ENCODE data around the gene DCLRE1B.

The DCLRE1B gene

DNA sequence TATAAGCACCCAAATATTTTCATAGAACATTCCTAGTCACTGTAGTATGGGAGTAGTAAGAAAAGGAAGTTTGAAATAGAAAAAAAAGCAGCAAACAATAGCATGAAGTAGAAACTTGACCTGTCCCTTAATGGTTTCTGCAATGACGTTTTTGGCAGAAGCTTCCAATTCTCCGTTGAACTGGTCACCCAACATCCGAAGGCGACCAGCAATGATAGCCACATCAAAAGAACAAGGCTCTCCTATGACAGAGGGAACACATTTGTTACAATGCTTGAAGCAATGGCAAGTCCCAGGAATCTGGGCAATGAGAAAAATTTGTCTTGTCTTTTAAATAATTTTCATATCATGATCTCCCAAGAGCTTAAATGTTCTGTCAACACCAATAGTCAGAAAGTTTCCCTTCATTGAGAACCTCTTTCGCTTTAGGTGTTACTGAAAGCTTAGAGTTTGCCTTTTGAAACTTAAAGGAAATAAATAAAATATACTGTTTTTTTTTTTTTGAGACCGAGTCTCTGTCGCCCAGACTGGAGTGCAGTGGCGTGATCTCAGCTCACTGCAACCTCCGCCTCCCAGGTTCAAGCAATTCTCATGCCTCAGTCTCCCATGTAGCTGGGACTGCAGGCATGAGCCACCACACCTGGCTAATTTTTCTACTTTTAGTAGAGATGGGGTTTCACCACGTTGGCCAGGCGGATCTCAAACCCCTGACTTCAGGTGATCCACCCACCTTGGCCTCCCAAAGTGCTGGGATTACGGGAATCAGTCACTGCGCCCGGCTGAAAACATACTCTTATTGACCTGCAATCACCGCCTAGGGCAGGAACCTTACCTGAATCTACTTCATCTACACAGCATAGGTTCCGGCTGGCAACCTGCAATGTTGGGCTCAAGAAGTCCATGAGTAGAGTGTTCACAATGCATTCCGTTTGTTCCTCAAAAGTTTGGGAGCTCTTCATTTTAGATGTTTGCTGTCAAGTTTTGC lies 18.4 kb upstream of the DCLRE1B start:
- Histone ChIP-seq H3K4me1 (ENCODE audit: insufficient read depth, low read length, poor library complexity, severe bottlenecking) (peaks cover 3% of the 10 kb centered on the region), H3F3A (ENCODE audit: low read depth) (no peaks in the 10 kb centered on the region), H3K27me3 (ENCODE audit: insufficient read depth, low read length, poor library complexity, severe bottlenecking) (no peaks in the 10 kb centered on the region), H3K36me3 (ENCODE audit: insufficient read depth, low read length) (no peaks in the 10 kb centered on the region), H2AFZ (ENCODE audit: low read length) (no peak overlapping the region), H4K20me1 (ENCODE audit: insufficient read depth, low read length, poor library complexity, severe bottlenecking) (no peaks in the 10 kb centered on the region), H3K79me2 (ENCODE audit: insufficient read depth, low read length) (no peaks in the 10 kb centered on the region), H3K4me2 (ENCODE audit: low read depth, low read length, poor library complexity, severe bottlenecking) (no peak overlapping the region), H3K4me3 (ENCODE audit: low read length, poor library complexity, severe bottlenecking) (no peak overlapping the region), H3K9me2 (replicated peaks; ENCODE audit: low read depth, low read length) (no peaks in the 10 kb centered on the region), H3K9ac (ENCODE audit: low read depth, low read length, poor library complexity, severe bottlenecking) (no peak overlapping the region), H3K9me3 (ENCODE audit: insufficient read depth, low read depth, low read length) (no peaks in the 10 kb centered on the region)
- TF ChIP-seq EZH2phosphoT487 (IDR thresholded peaks at IDR 0.05; ENCODE audit: borderline replicate concordance) (no peak), CTCF (conservative IDR thresholded peaks at IDR 0.05; ENCODE audit: low read length) (no peak)

DNA sequence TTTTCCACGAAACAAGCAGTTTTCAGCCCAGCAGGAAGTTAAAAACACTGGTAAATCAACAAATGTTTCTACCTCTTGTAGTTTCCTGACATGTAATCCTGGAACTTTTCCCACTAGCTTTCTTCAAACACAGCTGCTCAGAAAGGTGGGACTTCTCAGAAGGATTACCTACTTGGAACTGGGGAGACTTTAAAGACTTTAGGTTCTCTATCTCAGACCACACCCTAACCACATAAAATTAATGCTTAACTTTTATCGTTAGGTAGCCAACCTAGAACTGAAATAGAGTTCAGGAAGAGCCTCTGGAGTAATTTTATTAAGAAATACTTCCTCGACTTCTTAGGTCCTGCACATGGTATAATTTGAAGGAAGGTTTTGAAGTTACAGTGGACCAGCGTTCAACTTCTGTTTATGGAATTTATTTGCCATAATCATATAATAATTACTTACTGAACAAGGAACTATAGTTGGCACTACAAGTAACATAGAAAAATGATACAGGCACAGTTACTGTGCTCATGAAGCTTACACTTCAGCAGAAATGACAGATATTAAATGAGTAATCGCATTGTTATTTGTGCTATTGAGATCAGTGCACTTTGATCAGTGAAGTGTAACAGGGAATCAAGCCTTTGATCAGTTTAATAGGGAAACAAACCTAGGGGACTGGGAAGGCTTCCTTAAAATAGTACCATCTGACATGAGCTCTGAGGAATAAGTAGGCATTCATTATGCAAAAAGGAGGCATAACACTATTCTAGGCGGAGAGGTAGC lies 17.5 kb upstream of the DCLRE1B start, which contains the start of gene BCL2L15:
TSS of gene BCL2L15 (minus strand) at position 180 of the 774 bp plus-strand sequence. CDS start 206 bp downstream, outside the sequence.
- no peak for TF ChIP-seq CTCF (conservative IDR thresholded peaks at IDR 0.05; ENCODE audit: low read length)
- no peak for TF ChIP-seq EZH2phosphoT487 (IDR thresholded peaks at IDR 0.05; ENCODE audit: borderline replicate concordance)
- Histone ChIP-seq H3K27me3 (ENCODE audit: insufficient read depth, low read length, poor library complexity, severe bottlenecking) (no peaks in the 10 kb centered on the region), H4K20me1 (ENCODE audit: insufficient read depth, low read length, poor library complexity, severe bottlenecking) (no peaks in the 10 kb centered on the region), H3K4me2 (ENCODE audit: low read depth, low read length, poor library complexity, severe bottlenecking) (no peak within 1 kb of the TSS), H3K36me3 (ENCODE audit: insufficient read depth, low read length) (no peaks in the 10 kb centered on the region), H3K9ac (ENCODE audit: low read depth, low read length, poor library complexity, severe bottlenecking) (no peak within 1 kb of the TSS), H3K4me1 (ENCODE audit: insufficient read depth, low read length, poor library complexity, severe bottlenecking) (peaks cover 3% of the 10 kb centered on the region), H3F3A (ENCODE audit: low read depth) (no peaks in the 10 kb centered on the region), H3K4me3 (ENCODE audit: low read length, poor library complexity, severe bottlenecking) (no peak within 1 kb of the TSS), H3K79me2 (ENCODE audit: insufficient read depth, low read length) (no peaks in the 10 kb centered on the region), H2AFZ (ENCODE audit: low read length) (no peak within 1 kb of the TSS), H3K9me2 (replicated peaks; ENCODE audit: low read depth, low read length) (no peaks in the 10 kb centered on the region), H3K9me3 (ENCODE audit: insufficient read depth, low read depth, low read length) (no peaks in the 10 kb centered on the region)

DNA sequence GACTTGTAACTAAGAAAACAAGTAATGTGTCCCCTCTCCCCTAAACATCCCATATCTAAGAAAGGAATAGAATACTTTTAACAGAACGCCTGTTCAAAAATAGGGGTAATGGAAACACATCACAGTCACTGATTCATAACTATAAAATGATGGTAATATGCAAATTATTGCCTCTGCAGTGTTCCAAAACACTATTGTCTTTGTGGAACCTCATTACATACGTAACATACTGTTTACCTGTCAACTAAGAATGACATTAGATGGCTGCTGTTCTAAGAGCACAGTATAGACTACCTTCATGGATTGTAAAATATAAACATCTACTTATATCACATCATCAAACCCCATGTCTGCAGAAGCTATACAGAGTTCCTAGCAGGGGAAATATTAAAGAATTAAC lies 14.3 kb upstream of the DCLRE1B start:
- Histone ChIP-seq H3K36me3 (ENCODE audit: insufficient read depth, low read length) (peaks cover 12% of the 10 kb centered on the region; the same call in 1 of the 2 replicates), H3K9ac (ENCODE audit: low read depth, low read length, poor library complexity, severe bottlenecking) (no peak overlapping the region), H3K4me2 (ENCODE audit: low read depth, low read length, poor library complexity, severe bottlenecking) (no peak overlapping the region), H2AFZ (ENCODE audit: low read length) (no peak overlapping the region), H3K4me3 (ENCODE audit: low read length, poor library complexity, severe bottlenecking) (no peak overlapping the region), H4K20me1 (ENCODE audit: insufficient read depth, low read length, poor library complexity, severe bottlenecking) (no peaks in the 10 kb centered on the region), H3K9me2 (replicated peaks; ENCODE audit: low read depth, low read length) (no peaks in the 10 kb centered on the region), H3K9me3 (ENCODE audit: insufficient read depth, low read depth, low read length) (no peaks in the 10 kb centered on the region), H3K27me3 (ENCODE audit: insufficient read depth, low read length, poor library complexity, severe bottlenecking) (no peaks in the 10 kb centered on the region), H3F3A (ENCODE audit: low read depth) (no peaks in the 10 kb centered on the region), H3K4me1 (ENCODE audit: insufficient read depth, low read length, poor library complexity, severe bottlenecking) (peaks cover 3% of the 10 kb centered on the region), H3K79me2 (ENCODE audit: insufficient read depth, low read length) (no peaks in the 10 kb centered on the region)
- TF ChIP-seq CTCF (conservative IDR thresholded peaks at IDR 0.05; ENCODE audit: low read length): no peak
- TF ChIP-seq EZH2phosphoT487 (IDR thresholded peaks at IDR 0.05; ENCODE audit: borderline replicate concordance): no peak

Measured in Loucy (cell line).